ENCODE data around the gene S100A6.
A peak's percentile ranks its signal among the peaks of the same experiment; 100 is the strongest.
"Not testable (repeated sequence)": the region's sequence is repeated elsewhere in the genome, so short reads cannot be mapped to it uniquely, and the experiment has no call there.

The S100A6 gene

DNA sequence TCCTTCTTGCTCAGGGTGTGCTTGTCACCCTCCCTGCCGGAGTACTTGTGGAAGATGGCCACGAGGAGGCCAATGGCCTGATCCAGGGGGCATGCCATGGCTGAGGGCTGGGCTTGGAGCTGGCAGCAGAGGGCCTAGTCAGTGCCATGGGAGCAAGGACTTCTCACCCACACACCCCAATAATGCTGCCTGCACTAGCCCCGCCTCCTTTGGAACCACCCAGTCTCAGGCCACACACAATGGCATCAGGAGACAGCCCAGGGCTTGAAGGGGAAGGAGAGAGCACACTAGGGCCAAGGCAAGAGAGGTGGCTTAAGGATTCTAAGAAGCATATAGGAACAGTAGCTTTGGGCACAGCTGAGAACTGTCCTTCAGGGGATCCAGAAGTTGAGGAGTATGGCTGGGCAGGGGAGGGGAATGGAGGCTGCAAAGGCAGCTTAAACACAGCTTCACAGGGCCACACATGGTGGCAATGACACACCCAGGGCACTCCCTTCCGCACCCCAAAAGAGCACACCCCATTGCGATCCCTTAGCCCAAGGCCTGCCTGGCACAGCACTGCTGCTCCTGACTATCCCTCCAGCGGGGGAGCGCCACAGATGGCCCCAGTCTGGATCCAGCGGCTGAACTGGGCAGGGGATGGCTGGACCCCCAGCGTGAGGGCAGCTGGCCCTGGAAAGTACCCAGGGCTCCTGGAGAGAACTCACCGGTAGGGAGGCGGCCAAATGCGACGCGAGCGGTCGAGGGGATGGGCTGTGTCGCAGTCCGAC lies at the start of gene S100A6:
Gene S100A6 (minus strand): TSS at position 750 of the 770 bp plus-strand sequence. CDS start 652 bp downstream, at position 98.
- peak; percentile 46 for DNase-seq

DNA sequence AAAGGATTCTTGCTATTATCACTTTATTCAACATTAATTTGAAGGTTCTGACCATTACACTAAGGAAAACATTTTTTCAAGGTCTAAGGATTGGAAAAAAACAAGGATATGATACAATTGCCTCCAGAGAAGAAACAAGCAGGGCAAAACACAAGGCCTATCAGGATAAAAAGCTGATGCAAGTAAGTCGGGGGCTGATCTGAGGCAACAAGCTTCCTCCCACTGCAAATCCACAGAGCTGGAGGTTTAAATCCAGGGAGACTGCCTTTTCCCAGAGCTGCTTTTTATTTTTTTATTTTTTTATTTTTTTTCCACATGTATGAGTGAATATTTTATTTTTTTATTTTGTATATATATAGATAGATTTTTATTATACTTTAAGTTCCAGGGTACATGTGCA lies 49.2 kb upstream of the S100A6 start:
- no peak for DNase-seq

GRCh38 chr1:153583976-153584375 lies 48.2 kb upstream of the S100A6 start:
- no peak for DNase-seq

GRCh38 chr1:153583514-153583913 lies 47.7 kb upstream of the S100A6 start:
- not testable (repeated sequence) for DNase-seq

DNA sequence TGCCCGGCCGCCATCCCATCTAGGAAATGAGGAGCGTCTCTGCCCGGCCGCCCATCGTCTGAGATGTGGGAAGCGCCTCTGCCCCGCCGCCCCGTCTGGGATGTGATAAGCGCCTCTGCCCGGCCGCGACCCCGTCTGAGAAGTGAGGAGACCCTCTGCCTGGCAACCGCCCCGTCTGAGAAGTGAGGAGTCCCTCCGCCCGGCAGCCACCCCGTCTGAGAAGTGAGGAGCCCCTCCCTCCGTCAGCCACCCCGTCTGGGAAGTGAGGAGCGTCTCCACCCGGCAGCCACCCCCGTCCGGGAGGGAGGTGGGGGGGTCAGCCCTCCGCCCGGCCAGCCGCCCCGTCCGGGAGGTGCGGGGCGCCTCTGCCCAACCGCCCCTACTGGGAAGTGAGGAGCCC lies 47.0 kb upstream of the S100A6 start:
- not testable (repeated sequence) for DNase-seq

DNA sequence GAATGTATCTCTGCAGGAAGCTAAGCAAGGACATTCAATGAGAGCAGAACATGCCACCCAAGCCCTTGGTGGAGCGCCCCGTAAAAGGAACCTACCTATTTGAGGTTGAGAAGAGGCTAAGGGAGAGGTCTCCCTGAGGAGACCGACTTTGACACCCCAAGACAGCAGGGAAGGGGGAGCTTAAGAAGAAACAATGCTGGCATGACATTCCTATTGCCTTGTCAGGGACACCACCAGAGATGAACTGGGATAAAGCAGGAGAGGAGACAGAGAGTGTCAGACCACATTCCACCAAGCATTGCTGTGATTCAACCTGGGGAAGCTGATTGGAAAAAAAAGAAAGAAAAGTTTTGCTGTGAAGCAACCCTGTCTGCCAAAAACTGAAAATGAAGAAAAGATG lies 43.1 kb upstream of the S100A6 start:
- no peak for DNase-seq

GRCh38 chr1:153578490-153578889 lies 42.7 kb upstream of the S100A6 start:
- DNase-seq: no peak

GRCh38 chr1:153577624-153578051 lies 41.8 kb upstream of the S100A6 start:
- no peak for DNase-seq

DNA sequence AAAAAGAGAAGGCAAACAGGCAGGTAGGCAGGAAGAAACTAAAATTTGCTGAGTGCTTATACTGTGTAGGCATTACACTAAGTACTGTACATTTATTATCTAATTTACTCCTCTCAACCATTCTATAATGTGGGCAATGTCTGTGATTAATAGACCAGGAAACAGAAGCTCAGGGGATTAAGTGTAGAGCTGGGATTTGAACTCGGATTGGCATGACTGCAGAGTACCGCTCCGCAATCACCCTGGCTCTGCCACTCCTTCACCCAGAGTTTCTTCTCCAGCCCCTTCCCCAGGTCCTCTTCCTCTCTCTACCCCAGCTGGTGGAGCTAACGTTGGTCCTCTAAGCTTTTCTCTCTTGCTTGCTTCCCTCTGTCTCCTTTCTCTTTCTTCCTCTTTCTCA lies 41.3 kb upstream of the S100A6 start:
- no peak for DNase-seq

GRCh38 chr1:153575497-153575896 lies 39.7 kb upstream of the S100A6 start:
- DNase-seq: not testable (repeated sequence)

GRCh38 chr1:153575081-153575491 lies 39.3 kb upstream of the S100A6 start:
- not testable (repeated sequence) for DNase-seq

DNA sequence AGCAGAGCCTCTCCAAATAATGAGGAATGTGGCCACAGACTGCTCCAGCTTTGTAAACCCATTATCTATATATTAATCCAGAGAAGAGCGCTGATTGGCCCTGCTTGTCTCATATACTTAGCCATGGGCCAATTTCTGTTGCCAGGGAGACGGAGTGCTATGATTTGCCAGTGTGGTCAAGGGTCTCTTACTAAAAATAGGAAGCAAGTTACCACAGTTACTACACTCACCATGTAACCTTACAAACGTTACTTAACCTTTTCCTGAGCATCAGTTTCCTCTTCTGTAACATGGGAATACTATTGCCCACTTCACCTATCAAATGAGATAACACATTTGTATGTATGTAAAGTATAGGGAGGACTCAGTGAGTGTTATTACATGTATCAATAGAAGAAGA lies 37.6 kb upstream of the S100A6 start:
- DNase-seq: no peak

DNA sequence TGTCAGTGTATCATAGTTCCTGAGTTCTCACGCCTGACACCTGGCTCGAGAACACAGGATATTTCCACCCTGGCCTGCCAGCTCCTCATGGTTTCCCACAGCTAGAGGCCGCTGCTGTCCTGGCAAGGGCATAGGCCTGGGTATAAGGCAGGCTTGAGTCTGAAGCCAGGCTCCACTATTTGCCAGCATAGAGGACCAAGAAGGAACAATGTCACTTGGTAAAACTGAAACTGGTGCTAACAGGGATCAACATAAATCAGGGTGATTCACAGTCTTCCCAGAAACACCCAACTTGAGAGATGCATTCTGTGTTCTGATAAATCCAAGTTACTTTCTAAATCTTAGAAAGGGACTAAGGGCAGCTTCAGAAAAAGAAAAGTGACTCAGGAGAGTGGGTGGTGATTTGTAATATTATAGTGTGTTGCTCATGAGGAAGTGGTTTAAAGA lies 36.8 kb upstream of the S100A6 start:
- DNase-seq: peak; percentile 62

- DNase-seq: no peak
Measured at GRCh38 chr1:153571706-153572105, 35.9 kb upstream of the S100A6 start.

- DNase-seq: no peak
Measured at GRCh38 chr1:153570874-153571273, 35.1 kb upstream of the S100A6 start.

DNA sequence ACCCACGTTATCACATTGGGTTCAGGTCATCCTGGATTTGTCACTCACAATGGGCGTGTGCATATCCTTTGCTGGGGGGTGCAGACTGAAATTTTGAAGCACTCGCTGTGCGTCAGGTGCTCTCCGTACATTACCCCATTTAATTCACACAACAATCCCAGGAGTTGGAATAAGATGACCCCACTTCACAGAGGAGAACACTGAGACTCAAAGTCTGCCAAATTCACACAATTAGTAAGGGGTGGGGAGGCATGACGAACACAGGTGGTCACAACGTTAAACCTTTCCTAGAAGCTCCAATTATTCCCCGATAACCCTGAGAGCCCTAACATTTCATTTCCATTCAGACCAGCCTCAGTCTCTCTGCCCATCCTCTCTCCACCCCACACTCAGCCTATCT lies 33.7 kb upstream of the S100A6 start:
- no peak for DNase-seq

GRCh38 chr1:153568367-153569099 lies 32.7 kb upstream of the S100A6 start:
- peak; percentile 74 for DNase-seq

DNA sequence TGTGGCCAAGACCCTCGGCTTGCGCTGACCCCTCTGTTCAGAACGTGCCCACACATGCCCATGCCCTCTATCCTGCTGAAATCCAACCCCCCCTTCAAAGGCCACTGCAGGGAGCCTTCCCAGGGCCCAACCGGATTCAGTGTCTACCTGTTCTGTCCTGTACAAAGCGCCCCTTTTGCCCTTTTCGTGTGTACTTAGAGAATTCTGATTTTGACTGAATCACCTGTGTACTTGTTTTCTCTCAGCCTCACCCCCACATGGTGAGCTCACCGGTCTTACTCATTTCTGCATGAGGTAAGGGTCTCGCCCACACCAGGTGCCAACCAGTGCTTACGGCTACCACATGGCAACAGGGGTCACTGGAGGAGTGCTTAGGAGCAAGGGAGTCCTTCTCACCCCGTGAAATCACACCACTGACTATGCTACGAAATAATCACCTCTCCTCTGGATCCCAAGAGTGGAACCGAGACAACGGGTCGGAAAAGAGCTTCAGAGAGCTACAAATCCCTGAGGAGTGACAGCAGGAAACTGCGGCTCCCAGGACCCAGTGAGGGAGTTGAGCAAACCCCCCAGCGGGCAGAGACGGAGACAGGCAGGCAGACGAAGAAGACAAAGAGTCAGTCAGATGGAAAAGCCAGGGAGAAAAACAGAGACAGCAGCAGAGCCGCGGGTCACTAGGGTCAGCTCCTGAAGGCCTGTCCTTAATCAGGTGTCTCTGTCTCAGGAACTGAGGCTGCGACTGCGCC lies 32.0 kb upstream of the S100A6 start:
- DNase-seq: peak; percentile 16

DNA sequence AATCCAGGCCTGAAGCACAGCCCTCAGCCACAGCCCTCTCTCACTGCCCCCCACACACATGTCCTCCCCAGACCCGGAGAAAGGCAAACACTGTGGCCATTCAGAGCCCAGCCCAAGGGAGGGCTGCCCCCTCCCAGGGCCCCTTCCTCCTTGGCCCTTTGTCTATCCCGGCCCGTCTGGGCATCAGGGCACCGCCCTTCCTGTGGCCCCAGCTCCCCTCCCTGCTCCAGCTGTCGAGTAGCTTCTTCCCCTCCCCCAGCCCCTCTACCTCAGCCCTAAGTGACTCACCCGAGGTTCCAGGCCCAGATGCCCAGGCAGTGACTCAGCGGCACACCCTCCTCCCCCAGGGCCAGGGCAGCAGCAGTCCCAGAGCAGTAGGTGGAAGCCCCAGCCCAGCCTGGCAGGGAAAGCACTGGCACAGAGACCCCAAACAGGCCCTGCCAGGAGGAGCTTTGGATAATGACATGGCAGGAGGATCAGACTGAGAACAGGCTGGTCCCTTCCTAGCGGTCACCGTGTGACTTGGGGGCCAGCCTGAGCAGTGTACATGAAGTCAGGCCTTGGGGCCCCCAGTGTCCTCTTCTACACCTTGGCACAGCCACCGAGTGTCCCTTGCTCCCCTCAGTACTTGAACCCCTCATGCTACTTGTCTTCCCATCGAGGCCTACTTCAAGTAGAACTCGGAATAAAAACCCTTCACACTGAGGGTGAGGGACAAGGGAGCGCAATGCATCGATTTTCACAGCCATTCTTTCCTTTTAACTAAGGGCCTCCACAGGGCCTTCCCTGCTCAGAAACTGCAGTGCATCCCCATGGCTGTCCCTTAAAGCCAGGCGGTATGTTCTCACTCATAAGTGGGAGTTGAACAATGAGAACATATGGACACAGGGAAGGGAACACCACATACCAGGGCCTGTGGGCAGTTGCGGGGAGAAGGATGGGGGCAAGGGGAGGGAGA lies 30.9 kb upstream of the S100A6 start:
- peak; percentile 93 for DNase-seq

DNA sequence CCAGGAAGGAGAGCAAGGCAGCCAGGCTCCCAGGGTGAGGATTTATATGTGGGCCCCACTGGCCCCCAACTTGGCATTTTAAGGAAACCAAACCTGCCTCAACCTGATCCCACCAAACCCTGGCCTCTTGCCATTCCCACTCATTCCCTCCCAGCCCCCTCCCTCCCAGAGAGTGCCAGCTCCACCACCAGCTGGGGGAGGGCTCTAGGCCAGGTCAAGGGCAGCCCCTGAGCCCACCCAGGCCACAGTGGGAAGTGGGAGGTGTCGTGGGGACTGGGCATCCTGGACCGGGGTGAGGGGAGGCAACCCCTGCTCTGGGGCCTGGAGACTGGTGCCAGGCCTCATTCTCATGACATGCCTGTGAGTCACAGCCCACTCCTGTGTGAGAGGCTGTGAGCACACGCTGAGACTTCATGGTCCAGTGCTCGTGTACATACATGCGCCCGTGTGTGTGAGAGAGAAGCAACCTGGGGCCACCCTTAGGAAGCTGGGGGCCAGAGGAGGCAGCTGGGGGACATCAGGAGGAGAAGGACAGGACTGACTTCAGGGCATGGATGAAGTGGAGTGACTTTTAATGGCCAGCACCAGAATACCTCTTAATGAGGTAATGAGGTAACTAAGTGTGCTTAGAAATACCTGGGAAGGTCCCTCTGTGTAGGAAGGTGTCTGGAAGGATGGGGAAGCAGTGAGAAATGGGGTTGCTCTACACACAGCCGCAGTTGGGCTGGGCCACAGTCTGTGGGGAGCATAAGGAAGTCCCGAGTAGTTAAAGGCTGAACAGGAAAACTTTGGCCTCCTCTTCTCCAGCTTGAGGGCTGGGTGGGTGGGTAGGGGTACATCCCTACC lies 30.0 kb upstream of the S100A6 start, which contains the start of gene S100A2:
Gene S100A2 (minus strand): TSS at position 316 of the 846 bp plus-strand sequence. CDS start 1,967 bp downstream, outside the sequence.
- DNase-seq: peak; percentile 66

DNA sequence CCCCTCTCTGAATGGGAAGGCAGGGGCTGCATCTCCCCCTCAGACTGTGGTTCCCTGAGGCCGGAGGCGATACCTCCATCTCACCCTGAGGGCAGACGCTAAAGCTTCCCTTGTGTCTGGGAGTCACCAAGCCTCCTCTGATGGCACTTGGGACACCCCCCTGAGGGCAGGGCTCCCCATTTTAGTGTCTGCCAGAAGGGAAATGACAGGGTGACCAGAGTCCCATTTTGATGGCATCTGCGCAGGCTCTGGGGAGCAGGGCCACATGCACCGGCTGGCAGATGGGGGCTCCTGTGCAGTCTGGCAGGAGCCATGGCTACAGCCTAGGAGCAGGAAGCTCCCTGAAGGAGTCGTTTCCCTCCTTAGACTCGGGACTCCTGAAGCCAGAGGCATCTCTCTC lies 28.2 kb upstream of the S100A6 start:
- no peak for DNase-seq
